Measurements from ENCODE around the gene PTCRA. TPM values are rescaled to one million over a fixed set of nuclear protein-coding genes. Genes with fewer than 3 reads are reported as not detected.

Gene PTCRA
- total and polyA plus RNA-seq, 2 donors (not counting 3 experiments of a cell fraction or from before 2014, with no cell fraction given), result not detected

DNA sequence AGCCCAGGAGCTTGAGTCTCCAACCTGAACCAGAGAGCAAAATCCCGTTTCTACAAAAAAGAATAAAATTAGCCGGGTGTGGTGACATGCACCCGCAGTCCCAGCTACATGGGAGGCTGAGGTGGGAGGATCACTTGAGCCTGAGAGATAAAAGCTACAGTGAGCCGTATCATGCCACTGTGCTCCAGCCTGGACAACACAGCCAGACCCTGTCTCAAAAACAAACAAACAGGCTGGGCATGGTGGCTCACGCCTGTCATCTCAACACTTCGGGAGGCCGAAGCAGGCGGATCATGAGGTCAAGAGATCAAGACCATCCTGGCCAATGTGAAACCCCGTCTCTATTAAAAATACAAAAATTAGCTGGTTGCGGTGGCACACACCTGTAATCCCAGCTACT lies 11.4 kb upstream of the PTCRA start:
- Histone ChIP-seq H3K27ac (ENCODE audit: insufficient read depth, low read depth, low read length) (no peak overlapping the region), H3K27me3 (ENCODE audit: control insufficient read depth in 2 of 2, insufficient read depth in 2 of 2, low read length in 2 of 2) (peaks cover 2% of the 10 kb centered on the region in 2 experiments), H3K4me2 (ENCODE audit: insufficient read depth, low read length) (no peak overlapping the region), H3K4me1 (ENCODE audit: control insufficient read depth, extremely low read depth, insufficient read depth, low read length) (peaks cover 6% of the 10 kb centered on the region), H3K9ac (replicated peaks; ENCODE audit: extremely low read depth, insufficient read depth, low read length) (no peak overlapping the region), H3K9me1 (replicated peaks; ENCODE audit: control insufficient read depth, extremely low read depth, insufficient read depth, low read length) (no peaks in the 10 kb centered on the region), H3K79me2 (ENCODE audit: control insufficient read depth, insufficient read depth, low read length) (no peaks in the 10 kb centered on the region), H4K20me1 (replicated peaks; ENCODE audit: control insufficient read depth, extremely low read depth, insufficient read depth, low read length) (no peaks in the 10 kb centered on the region), H3K36me3 (ENCODE audit: control insufficient read depth in 2 of 2, extremely low read depth in 1 of 2, insufficient read depth in 2 of 2, low read length in 2 of 2) (no peaks in the 10 kb centered on the region), H3K9me3 (replicated peaks; ENCODE audit: control insufficient read depth, insufficient read depth, low read length) (no peaks in the 10 kb centered on the region), H3K4me3 (replicated peaks in 1 of 3; ENCODE audit: insufficient read depth in 1 of 3, low read depth in 1 of 3, low read length in 3 of 3) (no peak overlapping the region), H2AFZ (ENCODE audit: low read depth, low read length) (no peak overlapping the region)
- intact Hi-C loops (cut with micrococcal nuclease), result loop anchor here (5.0 to 10.0 kb wide), 3 partner anchors 78 to 600 kb away; partner anchors contain the start of gene PPP2R5D
- FAIRE-seq (no peak), DNase-seq (ENCODE audit: low read depth, low spot score) (no peak)
- ChIA-PET CTCF (interaction anchor here (1.6 kb wide), 1 partner anchor 239 kb away, joined by 9 read pairs; no protein-coding TSS in a partner anchor), POLR2A (no interaction called here)
- no TSS peak for BruUV-seq (replicated peaks)
- TF ChIP-seq POLR2A (IDR thresholded peaks at IDR 0.05; ENCODE audit: low read depth, low read length) (no peak), GATA2 (IDR thresholded peaks at IDR 0.05; ENCODE audit: insufficient read depth, insufficient read length, low read depth, low read length) (no peak), POLR2AphosphoS5 (IDR thresholded peaks at IDR 0.05; ENCODE audit: insufficient read depth, low read depth, low read length) (no peak), MYC (IDR thresholded peaks at IDR 0.05; ENCODE audit: low read depth, low read length) (no peak), MAX (IDR thresholded peaks at IDR 0.05; ENCODE audit: insufficient read depth, insufficient read length) (no peak), EZH2 (IDR thresholded peaks at IDR 0.05; ENCODE audit: borderline replicate concordance, low read depth, low read length, severe bottlenecking) (no peak), JUN (IDR thresholded peaks at IDR 0.05; ENCODE audit: borderline replicate concordance, insufficient read depth, insufficient read length, low read depth) (no peak), FOS (IDR thresholded peaks at IDR 0.05; ENCODE audit: borderline replicate concordance, insufficient read depth, low read length) (no peak)
- TF ChIP-seq, protein P1, sequence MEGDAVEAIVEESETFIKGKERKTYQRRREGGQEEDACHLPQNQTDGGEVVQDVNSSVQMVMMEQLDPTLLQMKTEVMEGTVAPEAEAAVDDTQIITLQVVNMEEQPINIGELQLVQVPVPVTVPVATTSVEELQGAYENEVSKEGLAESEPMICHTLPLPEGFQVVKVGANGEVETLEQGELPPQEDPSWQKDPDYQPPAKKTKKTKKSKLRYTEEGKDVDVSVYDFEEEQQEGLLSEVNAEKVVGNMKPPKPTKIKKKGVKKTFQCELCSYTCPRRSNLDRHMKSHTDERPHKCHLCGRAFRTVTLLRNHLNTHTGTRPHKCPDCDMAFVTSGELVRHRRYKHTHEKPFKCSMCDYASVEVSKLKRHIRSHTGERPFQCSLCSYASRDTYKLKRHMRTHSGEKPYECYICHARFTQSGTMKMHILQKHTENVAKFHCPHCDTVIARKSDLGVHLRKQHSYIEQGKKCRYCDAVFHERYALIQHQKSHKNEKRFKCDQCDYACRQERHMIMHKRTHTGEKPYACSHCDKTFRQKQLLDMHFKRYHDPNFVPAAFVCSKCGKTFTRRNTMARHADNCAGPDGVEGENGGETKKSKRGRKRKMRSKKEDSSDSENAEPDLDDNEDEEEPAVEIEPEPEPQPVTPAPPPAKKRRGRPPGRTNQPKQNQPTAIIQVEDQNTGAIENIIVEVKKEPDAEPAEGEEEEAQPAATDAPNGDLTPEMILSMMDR (IDR thresholded peaks at IDR 0.05; ENCODE audit: extremely low read depth in 1 of 2, insufficient read depth in 1 of 2, low read depth in 1 of 2, low read length in 2 of 2), result no peak
- dilution Hi-C loops (cut with MboI; ENCODE audit: extremely low pct_ligation_motif_present, low sequenced_read_pairs), result no loop called here

All from endothelial cell of umbilical vein (primary cell).